Right cardiac atrium (tissue), 5 donors: ENCODE results near the gene SLC25A11. TPM values are rescaled to one million over a fixed set of nuclear protein-coding genes. Genes with fewer than 3 reads are reported as not detected.
"Not testable (repeated sequence)": the region's sequence is repeated elsewhere in the genome, so short reads cannot be mapped to it uniquely, and the experiment has no call there.

ENCODE experiments used
- ATAC-seq, 2 donors: fragments of 200-7000 bp; cut with Tn5 transposase; one replicate each; pipeline versions ENCODE4 v1.8.0 to v1.9.1; 2020; ENCODE audit warnings: moderate library complexity in 2 of 2, mild to moderate bottlenecking in 1 of 2
- DNase-seq, 3 donors: peaks; one replicate each; pipeline ENCODE4 v3.0.0-alpha.2; 2020
- H3K27ac ChIP-seq: one replicate; pipeline ENCODE4 v1.5.1; 2013; ENCODE audit warnings: mild to moderate bottlenecking, low read length, control low read depth, moderate library complexity
- H3K27me3 ChIP-seq: one replicate; pipeline ENCODE4 v1.6.1; 2013; ENCODE audit not compliant: control insufficient read depth, insufficient read depth
- H3K4me1 ChIP-seq: one replicate; pipeline ENCODE4 v1.6.1; 2013; ENCODE audit warnings: low read length; ENCODE audit not compliant: control insufficient read depth, insufficient read depth
- H3K4me3 ChIP-seq: one replicate; pipeline ENCODE4 v1.5.1; 2013; ENCODE audit warnings: low read length, control low read depth
- H3K9me3 ChIP-seq: one replicate; pipeline ENCODE4 v1.6.1; 2013; ENCODE audit warnings: low read length; ENCODE audit not compliant: control insufficient read depth
- WGBS: extraction: QIAGEN DNeasy Blood & Tissue Kit; methylation state at CpG from one replicate; pipeline ENCODE4 v1.1.7; 2013; 5-methylcytosine and 5-hydroxymethylcytosine counted together
- intact Hi-C, 4 donors: fragments of 100-400 bp; cut with DNase I; formaldehyde crosslinking; loops; one replicate each; pipeline versions ENCODE4 v1.11.0 to v1.14.0; 2022 to 2023
- polyA plus RNA-seq: library from polyadenylated mRNA; stranded (reverse); fragments of 200-250 nt; gene quantifications from one replicate; pipeline ENCODE4 v1.2.3, GENCODE V29; 2013
- total RNA-seq, 4 donors: library from RNA; stranded (reverse); fragmentation: NEBNext Ultra II Directional; extraction: Animal tissue kit (Norgen Biotek cat#: 25700); gene quantifications; one replicate each; pipeline ENCODE4 v1.2.1, GENCODE V29; 2021
- donor health status: healthy with polysubstance abuse.
- donor health status: DM: no; HTN: yes; CAD: no.
- donor health status: DM: no; HTN: no; CAD: no.
- donor health status: DM: no; HTN: yes; CAD: no; lungs with severe emphysema.
- donor health status: DM: yes; HTN: yes; CAD: no.

Gene SLC25A11
- total and polyA plus RNA-seq, 5 donors, result 162 to 230 (median 200) TPM

DNA sequence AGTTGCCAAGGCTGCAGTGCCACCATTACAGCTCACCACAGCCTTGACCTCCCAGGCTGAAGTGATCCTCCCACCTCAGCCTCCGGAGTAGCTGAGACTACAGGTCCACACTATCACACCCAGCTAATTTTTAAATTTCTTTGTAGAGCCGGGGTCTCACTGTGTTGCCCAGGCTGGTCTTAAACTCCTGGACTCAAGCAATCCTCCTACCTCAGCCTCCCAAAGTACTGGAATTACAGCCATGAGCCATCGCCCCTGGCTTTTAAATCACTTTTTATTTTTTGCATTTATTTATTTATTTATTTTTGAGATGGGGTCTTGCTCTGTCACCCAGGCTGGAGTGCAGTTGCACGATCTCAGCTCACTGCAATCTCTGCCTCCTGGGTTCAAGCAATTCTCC lies 25.3 kb downstream of the SLC25A11 start:
- not testable (repeated sequence) for H3K9me3 ChIP-seq, H3K4me1 ChIP-seq, DNase-seq, ATAC-seq, H3K27ac ChIP-seq, H3K27me3 ChIP-seq, H3K4me3 ChIP-seq
- WGBS, result 91% methylated on average over 4 of the region's 4 CpGs
- intact Hi-C loops, result loop anchor here in 1 of 4 donors (5.0 kb wide), 1 partner anchor 73 kb away; the partner anchor contains the start of gene CAMTA2

- Histone ChIP-seq H3K27ac (no peak overlapping the region), H3K4me1 (no peaks in the 10 kb centered on the region), H3K9me3 (no peaks in the 10 kb centered on the region), H3K4me3 (no peak overlapping the region), H3K27me3 (no peaks in the 10 kb centered on the region)
- WGBS, result 88% methylated on average over 1 of the region's 1 CpG
- intact Hi-C loops, result loop anchor here in 1 of 4 donors (5.0 kb wide), 1 partner anchor 73 kb away; the partner anchor contains the start of gene CAMTA2
- DNase-seq (no peak), ATAC-seq (no peak)
Measured at GRCh38 chr17:4913994-4914393, 25.9 kb downstream of the SLC25A11 start.

- intact Hi-C loops, result loop anchor here in 2 of 4 donors (2.0 to 5.0 kb wide), 4 partner anchors 33 to 153 kb away; partner anchors contain the start of genes CAMTA2 (in 1 of the 2), RNF167 (in 1 of the 2) and SLC25A11 (in 1 of the 2)
- H3K9me3 ChIP-seq, result no peaks in the 10 kb centered on the region
- DNase-seq, result peak; percentile 92 to 97 (median 96)
- WGBS, result 19% methylated on average over 20 of the region's 20 CpGs
- no peaks in the 10 kb centered on the region for H3K4me1 ChIP-seq
- peak; percentile 97 for ATAC-seq
- peak overlapping the region; percentile 57 for H3K27ac ChIP-seq
- no peak overlapping the region for H3K4me3 ChIP-seq
- no peaks in the 10 kb centered on the region for H3K27me3 ChIP-seq
Measured at GRCh38 chr17:4908711-4909496, 30.9 kb downstream of the SLC25A11 start.

GRCh38 chr17:4908301-4908700 lies 31.5 kb downstream of the SLC25A11 start:
- peak in 2 of 3 donors; percentile 62 to 65 for DNase-seq
- 44% methylated on average over 10 of the region's 10 CpGs for WGBS
- Histone ChIP-seq H3K4me3 (no peak overlapping the region), H3K27ac (peak overlapping the region; percentile 57), H3K4me1 (no peaks in the 10 kb centered on the region), H3K9me3 (no peaks in the 10 kb centered on the region), H3K27me3 (no peaks in the 10 kb centered on the region)
- intact Hi-C loops, result loop anchor here in 2 of 4 donors (2.0 to 5.0 kb wide), 4 partner anchors 34 to 154 kb away; partner anchors contain the start of genes CAMTA2 (in 1 of the 2), RNF167 (in 1 of the 2) and SLC25A11 (in 1 of the 2)
- peak; percentile 43 to 45 for ATAC-seq

DNA sequence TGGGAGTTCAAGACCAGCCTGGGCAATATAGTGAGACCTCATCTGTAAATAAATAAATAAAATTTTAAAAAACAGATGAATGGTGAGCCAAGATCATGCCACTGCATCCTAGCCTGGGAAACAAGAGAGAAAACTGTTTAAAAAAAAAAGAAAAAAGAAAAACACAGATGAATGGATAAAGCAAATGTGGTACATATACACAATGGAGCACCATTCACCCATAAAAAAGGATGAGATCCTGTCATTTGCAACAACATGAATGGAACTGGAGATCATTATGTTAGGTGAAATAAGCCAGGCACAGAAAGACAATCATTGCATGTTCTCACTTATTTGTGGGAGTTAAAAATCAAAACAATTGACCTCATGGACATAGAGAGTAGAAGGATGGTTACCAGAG lies 33.2 kb downstream of the SLC25A11 start:
- intact Hi-C loops, result loop anchor here in 2 of 4 donors (5.0 kb wide), 3 partner anchors 36 to 156 kb away; partner anchors contain the start of genes CAMTA2 (in 1 of the 2), RNF167 (in 1 of the 2) and SLC25A11 (in 1 of the 2)
- H3K27ac ChIP-seq, H3K4me3 ChIP-seq, H3K9me3 ChIP-seq, DNase-seq, H3K4me1 ChIP-seq, H3K27me3 ChIP-seq, ATAC-seq: not testable (repeated sequence)

GRCh38 chr17:4903051-4903818 lies 36.6 kb downstream of the SLC25A11 start, which contains the start of gene CHRNE:
Gene CHRNE (minus strand): TSS chr17:4903098. CDS start chr17:4903063, 35 bp downstream.
- DNase-seq (peak; percentile 70 to 86 (median 82)), ATAC-seq (peak; percentile 26 to 40)
- Histone ChIP-seq H3K9me3 (no peaks in the 10 kb centered on the region), H3K4me3 (peak within 1 kb of the TSS; percentile 1), H3K4me1 (no peaks in the 10 kb centered on the region), H3K27ac (peak within 1 kb of the TSS; percentile 78), H3K27me3 (no peaks in the 10 kb centered on the region)
- 15% methylated on average over 10 of the region's 10 CpGs for WGBS
- intact Hi-C loops, result no loop called here

- Histone ChIP-seq H3K27ac (peak overlapping the region; percentile 78), H3K4me1 (no peaks in the 10 kb centered on the region), H3K9me3 (no peaks in the 10 kb centered on the region), H3K4me3 (peak overlapping the region; percentile 1), H3K27me3 (no peaks in the 10 kb centered on the region)
- DNase-seq (peak in 1 of 3 donors; percentile 50), ATAC-seq (no peak)
- intact Hi-C loops, result no loop called here
- 39% methylated on average over 8 of the region's 8 CpGs for WGBS
Measured at GRCh38 chr17:4902540-4902939, 37.3 kb downstream of the SLC25A11 start.

DNA sequence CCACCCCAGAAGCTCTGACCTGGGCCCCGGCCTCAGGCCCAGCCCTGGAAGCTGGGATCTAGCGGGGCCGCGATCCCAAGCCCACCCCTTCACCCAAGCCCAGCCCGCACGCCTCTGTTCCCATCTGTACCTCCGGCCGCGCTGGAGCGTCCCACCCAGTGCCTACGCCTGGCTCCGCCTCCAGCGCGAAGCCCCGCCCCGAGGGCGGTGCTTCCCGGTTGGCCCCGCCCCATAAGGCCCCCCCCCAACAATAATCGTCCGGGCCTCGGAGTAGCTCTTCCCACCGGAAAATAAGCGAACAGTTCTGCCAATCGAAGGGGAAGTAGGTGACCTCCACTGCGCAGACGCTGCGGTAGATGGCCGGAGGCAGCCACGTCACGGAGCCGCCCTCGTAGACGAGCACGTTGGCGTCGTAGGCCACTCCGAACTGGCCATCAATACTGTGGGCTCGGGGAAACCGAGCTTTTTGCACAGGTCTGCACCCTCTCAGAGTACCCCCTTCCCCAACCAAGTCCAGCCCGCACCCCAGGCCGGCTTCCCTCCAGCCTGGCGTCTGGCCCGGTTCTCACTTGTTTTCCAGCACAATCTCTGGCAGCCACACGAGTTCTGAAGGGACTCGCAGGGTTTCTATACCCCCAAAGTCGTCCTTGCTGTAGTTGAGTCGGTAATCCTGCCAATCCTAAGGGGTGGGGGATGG lies 38.0 kb downstream of the SLC25A11 start:
- intact Hi-C loops, result no loop called here
- ATAC-seq (peak; percentile 34 to 49), DNase-seq (peak; percentile 65 to 89 (median 85))
- 52% methylated on average over 48 of the region's 48 CpGs for WGBS
- Histone ChIP-seq H3K9me3 (no peaks in the 10 kb centered on the region), H3K27me3 (no peaks in the 10 kb centered on the region), H3K4me3 (peak overlapping the region; percentile 1), H3K4me1 (no peaks in the 10 kb centered on the region), H3K27ac (peak overlapping the region; percentile 78)

DNA sequence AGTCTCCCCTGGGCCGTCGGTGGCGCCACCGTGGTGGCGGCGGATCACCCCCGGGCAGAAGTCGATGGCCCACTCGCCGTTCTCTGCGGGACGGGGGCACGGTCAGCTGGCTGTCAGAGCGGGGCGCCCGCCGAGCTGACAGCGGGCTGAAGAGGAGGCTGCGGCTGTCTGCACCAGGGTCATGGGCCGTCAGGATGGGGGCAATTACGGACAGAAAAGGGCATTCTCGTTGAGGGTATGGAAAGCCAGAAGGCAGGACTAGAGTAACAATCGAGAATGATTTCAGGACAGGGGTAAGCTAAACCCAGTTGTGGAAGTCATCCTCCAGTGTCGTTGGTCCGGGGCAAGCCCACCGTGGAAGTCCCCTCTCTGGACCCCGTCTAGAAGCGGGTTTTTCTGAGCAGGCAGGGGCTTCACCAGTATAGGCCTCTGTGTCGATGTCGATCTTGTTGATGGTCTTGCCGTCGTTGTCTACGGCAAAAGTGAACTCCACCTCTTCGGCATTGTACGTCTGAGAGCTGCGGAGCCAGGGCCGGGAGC lies 38.7 kb downstream of the SLC25A11 start:
- no peaks in the 10 kb centered on the region for H3K9me3 ChIP-seq
- no peak for ATAC-seq
- 65% methylated on average over 37 of the region's 37 CpGs for WGBS
- H3K4me3 ChIP-seq, result no peak overlapping the region
- DNase-seq, result no peak
- peak overlapping the region; percentile 20 for H3K27ac ChIP-seq
- no peaks in the 10 kb centered on the region for H3K27me3 ChIP-seq
- H3K4me1 ChIP-seq, result no peaks in the 10 kb centered on the region
- intact Hi-C loops, result no loop called here
